T47D (cell line): Measurements from ENCODE around the gene KTN1.

ENCODE experiments used
- DNase-seq, 2 experiments: peaks; one replicate each; pipeline versions ENCODE4 v3.0.0 to v3.0.0-alpha.2; 2011 to 2012; ENCODE audit warnings: low read depth in 1 of 2, low spot score in 1 of 2
- JUND ChIP-seq: IDR thresholded peaks from 2 replicates; pipeline ENCODE4 v1.6.1; 2012; ENCODE audit warnings: low read depth
- in situ Hi-C: cut with HindIII; loops from 2 replicates; pipeline ENCODE4 v1.10.0; 2016; ENCODE audit warnings: low sequenced_read_pairs, low pct_unique_long_range_greater_than_20kb

The KTN1 gene

GRCh38 chr14:55582746-55583145, 2.7 kb downstream of the KTN1 start:
- no peak for DNase-seq
- in situ Hi-C loops: no loop called here
- no peak for TF ChIP-seq JUND

GRCh38 chr14:55583942-55584468, 4.0 kb downstream of the KTN1 start:
- TF ChIP-seq JUND: no peak
- DNase-seq: no peak
- in situ Hi-C loops: no loop called here

- no peak for DNase-seq
- in situ Hi-C loops: no loop called here
These were observed 5.8 kb downstream of the KTN1 start for GRCh38 chr14:55585854-55586253.

GRCh38 chr14:55586411-55586810, 6.4 kb downstream of the KTN1 start:
- no peak for TF ChIP-seq JUND
- in situ Hi-C loops: no loop called here
- no peak for DNase-seq

More at GRCh38 chr14:55585854-55586253, 5.8 kb downstream of the KTN1 start:
- no peak for TF ChIP-seq JUND

- DNase-seq: no peak
- TF ChIP-seq JUND: no peak
- in situ Hi-C loops: no loop called here
These were observed 7.8 kb downstream of the KTN1 start for GRCh38 chr14:55587847-55588246.

GRCh38 chr14:55588259-55588699, 8.3 kb downstream of the KTN1 start:
- in situ Hi-C loops: no loop called here
- no peak for TF ChIP-seq JUND
- no peak for DNase-seq

- DNase-seq: no peak
- in situ Hi-C loops: no loop called here
These were observed 9.2 kb downstream of the KTN1 start for GRCh38 chr14:55589171-55589570.

GRCh38 chr14:55592436-55592835, 12.4 kb downstream of the KTN1 start:
- in situ Hi-C loops: no loop called here
- DNase-seq: peak; percentile 28 to 71
- TF ChIP-seq JUND: no peak

More at GRCh38 chr14:55589171-55589570, 9.2 kb downstream of the KTN1 start:
- no peak for TF ChIP-seq JUND

DNA sequence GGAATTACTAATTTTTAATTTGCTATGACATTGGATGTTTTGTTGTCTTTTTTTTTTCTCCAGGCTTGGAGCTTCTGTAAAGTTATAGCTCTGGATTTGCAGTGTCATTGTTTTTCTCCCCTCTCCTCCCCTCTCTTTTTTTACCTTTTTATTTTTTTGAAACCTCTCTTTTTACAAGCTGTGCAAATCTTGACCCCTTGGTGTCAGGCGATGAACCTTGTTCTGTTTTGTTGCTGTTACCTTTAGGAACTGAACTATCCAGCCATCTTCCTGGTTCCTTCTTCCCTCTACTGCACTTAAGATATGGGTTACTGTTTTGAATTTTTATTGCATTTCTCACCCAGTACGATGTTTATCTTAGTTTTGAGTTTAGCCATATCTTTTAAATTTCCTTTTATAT, 13.7 kb downstream of the KTN1 start:
- DNase-seq: no peak
- TF ChIP-seq JUND: no peak
- in situ Hi-C loops: no loop called here

DNA sequence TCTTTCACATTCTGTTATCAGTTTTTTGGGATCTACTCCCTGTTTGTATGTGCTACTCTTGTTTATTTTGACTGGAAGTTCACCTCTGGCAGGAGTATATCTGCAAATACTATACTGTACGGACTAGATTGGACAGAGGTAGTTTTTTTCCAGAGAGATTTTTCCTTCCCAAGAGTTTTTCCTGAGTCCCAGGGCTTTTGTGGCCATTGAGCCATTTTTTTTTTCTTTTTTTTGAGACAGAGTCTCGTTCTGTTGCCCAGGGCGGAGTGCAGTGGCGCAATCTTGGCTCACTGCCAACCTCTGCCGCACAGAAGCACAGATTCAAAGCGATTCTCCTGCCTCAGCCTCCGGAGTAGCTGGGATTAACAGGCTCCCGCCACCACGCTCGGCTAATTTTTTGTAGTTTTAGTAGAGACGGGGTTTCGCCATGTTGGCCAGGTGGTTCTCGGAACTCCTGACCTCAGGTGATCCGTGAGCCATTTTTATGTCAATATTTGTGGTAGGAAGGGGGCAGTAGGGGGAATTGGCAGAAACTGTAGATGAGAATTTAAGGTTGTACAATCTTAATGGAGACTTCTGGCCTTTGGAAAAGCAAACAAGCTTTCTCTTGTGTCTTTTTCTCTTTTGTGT, 19.4 kb downstream of the KTN1 start:
- TF ChIP-seq JUND: no peak; the same call in 1 of the 2 replicates
- DNase-seq: peak; percentile 23 to 80
- in situ Hi-C loops: no loop called here

DNA sequence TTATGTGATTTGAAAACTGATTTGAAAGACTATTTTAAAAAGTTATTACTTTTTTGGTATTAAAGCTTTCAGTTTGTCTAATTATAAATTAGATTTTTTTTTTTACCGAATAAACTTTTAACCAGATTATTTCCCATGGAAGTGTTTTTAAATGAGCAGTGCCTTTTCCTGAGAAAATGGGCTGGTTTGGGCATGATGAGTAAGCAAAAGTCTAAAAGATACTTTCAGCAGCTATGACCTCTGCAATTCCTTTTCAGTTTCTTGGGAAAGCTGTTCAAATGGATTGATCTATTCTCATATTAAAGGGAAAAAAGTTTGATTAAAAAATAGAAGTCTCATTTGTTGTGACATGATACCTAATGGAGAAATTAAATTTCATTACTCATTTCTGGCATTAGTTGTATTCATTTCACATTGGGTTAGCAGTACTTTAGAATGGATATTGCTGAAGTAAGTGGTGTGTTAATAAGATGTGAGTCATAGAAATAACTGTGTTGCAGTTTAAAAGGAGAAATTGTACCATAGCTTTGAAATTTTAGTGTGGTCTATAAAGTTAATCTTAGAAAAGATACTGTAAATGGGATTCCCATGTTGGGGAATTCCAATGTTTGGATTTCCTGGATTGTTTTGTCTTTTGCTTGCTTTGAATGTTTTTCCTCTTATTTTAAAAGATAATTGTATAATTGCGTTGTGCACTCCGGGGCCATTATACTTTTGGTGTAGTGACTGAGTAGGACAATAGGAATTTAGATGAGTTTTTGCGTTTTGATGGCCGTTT, 21.0 kb downstream of the KTN1 start:
- TF ChIP-seq JUND: no peak
- no peak for DNase-seq
- in situ Hi-C loops: no loop called here

DNA sequence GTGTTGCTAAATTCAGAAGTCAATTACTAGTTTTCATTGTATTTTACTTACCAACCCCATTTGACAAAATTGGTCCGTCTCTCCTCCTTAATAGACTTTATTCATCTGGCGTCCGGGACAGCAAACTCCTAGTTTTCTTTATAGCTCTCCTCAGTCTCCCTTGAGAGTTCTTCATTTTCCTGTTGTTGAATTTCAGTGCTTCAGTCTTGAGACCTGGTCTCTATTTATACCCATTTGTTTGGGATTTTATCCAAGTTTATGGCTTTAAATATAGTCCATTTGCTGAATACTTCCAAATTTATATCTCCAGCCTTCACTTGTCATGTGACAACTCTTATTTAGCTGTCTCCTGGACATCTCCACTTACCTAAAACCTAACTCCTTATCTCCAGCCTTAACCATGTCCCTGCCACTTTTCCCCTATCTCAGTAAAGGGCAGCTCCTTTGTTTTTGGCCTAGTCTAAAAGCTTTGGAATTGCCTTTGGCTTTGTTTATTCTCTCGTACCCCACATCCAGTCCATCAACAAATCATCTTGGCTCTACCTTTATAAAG, 23.5 kb downstream of the KTN1 start:
- TF ChIP-seq JUND: no peak
- no peak for DNase-seq
- in situ Hi-C loops: no loop called here

DNA sequence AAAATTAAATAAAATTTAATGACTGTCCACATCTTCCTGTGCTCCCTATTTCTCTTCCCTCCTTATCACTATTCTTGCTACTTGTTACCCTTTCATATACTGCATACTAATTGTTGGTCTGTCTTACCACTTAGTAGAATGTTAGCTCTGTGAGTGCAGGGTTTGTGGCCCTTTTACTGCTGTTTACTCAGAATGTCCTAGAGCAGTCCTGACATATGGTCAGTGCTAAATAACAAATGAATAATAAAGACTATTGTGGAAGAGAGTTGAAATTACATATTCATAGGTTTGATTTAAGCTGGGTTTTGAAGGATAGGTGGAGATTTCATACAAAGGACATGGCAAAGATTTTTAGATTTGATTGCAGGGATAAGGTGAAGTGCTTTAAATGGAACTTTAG, 24.5 kb downstream of the KTN1 start:
- DNase-seq: no peak
- in situ Hi-C loops: no loop called here
- no peak for TF ChIP-seq JUND
